Measurements from ENCODE around the gene HMBS. TPM values are rescaled to one million over a fixed set of nuclear protein-coding genes. Genes with fewer than 3 reads are reported as not detected.
A peak's percentile ranks its signal among the peaks of the same experiment; 100 is the strongest.

HMBS gene
- total and polyA plus RNA-seq, 2 of the 8 experiments (the other 6 are each of a cell fraction or from before 2014, with no cell fraction given) = 69.3 to 109 TPM

- TF ChIP-seq RAD21 (IDR thresholded peaks at IDR 0.05 in 1 of 2, conservative IDR thresholded peaks at IDR 0.05 in 1 of 2; ENCODE audit: low read depth in 2 of 2, low read length in 2 of 2) (peak; percentile 20 to 47; a peak in 3 of 4 replicates), CTCF (IDR thresholded peaks at IDR 0.05; ENCODE audit: control extremely low read depth in 1 of 3, insufficient read depth in 1 of 3, low read depth in 1 of 3, low read length in 3 of 3) (peak; percentile 48 to 62 (median 62)), JUND (IDR thresholded peaks at IDR 0.05; ENCODE audit: low read length) (no peak)
- no peak for FAIRE-seq
Observed at GRCh38 chr11:119094816-119095065, 10.1 kb downstream of the HMBS start.

More at GRCh38 chr11:119094816-119095065, 10.1 kb downstream of the HMBS start:
- Histone ChIP-seq H4K91ac (replicated peaks; ENCODE audit: insufficient read length, low read length) (peak overlapping the region; percentile 96), H3K79me1 (ENCODE audit: low read depth, low read length) (peaks cover 8% of the 10 kb centered on the region), H3K23ac (ENCODE audit: insufficient read length) (no peak overlapping the region), H3K36me3 (ENCODE audit: control insufficient read depth in 2 of 4, insufficient read depth in 4 of 4, low read length in 3 of 4) (peaks cover 8 to 61% (median 29%) of the 10 kb centered on the region in 4 experiments; a peak in 6 of 8 replicates), H2BK20ac (ENCODE audit: low read length) (no peak overlapping the region), H3K9ac (replicated peaks in 1 of 4; ENCODE audit: extremely low read depth in 1 of 4, low read depth in 3 of 4, low read length in 3 of 4) (peak overlapping the region; percentile 94 to 98 (median 95)), H3K27ac (ENCODE audit: low read depth, low read length) (peak overlapping the region; percentile 93), H2BK12ac (ENCODE audit: low read depth, low read length) (no peak overlapping the region), H3K23me2 (ENCODE audit: low read depth, low read length) (peaks cover 2% of the 10 kb centered on the region; the same call in 1 of the 2 replicates), H3K79me2 (ENCODE audit: control insufficient read depth in 1 of 2, insufficient read depth in 2 of 2, low read length in 2 of 2) (peaks cover 18 to 32% of the 10 kb centered on the region in 2 experiments), H3K4ac (replicated peaks; ENCODE audit: insufficient read length, low read depth, low read length) (no peak overlapping the region), H4K20me1 (replicated peaks in 1 of 2; ENCODE audit: control insufficient read depth in 1 of 2, insufficient read depth in 2 of 2, low read length in 2 of 2) (peaks cover 16 to 18% of the 10 kb centered on the region in 2 experiments), H2BK5ac (ENCODE audit: low read depth, low read length) (peak overlapping the region; percentile 91), H4K5ac (ENCODE audit: insufficient read length, low read depth, low read length) (peak overlapping the region; percentile 80), H3K56ac (replicated peaks; ENCODE audit: insufficient read length, low read depth, low read length) (peak overlapping the region; percentile 65), H3K9me3 (ENCODE audit: insufficient read depth in 2 of 2, low read depth in 1 of 2, low read length in 1 of 2) (no peaks in the 10 kb centered on the region), H3K27me3 (replicated peaks in 1 of 4; ENCODE audit: control insufficient read depth in 3 of 4, extremely low read depth in 1 of 4, insufficient read depth in 3 of 4, low read length in 3 of 4) (no peaks in the 10 kb centered on the region), H2BK120ac (replicated peaks; ENCODE audit: low read depth, low read length) (no peak overlapping the region), H3K4me1 (replicated peaks in 1 of 4; ENCODE audit: control insufficient read depth in 3 of 4, insufficient read depth in 4 of 4, low read length in 3 of 4) (peaks cover 0 to 13% (median 3%) of the 10 kb centered on the region in 4 experiments; a peak in 5 of 7 replicates), H2AFZ (ENCODE audit: low read length) (no peak overlapping the region), H4K8ac (ENCODE audit: extremely low read depth, insufficient read depth, low read length) (peak overlapping the region; percentile 86), H2AK5ac (ENCODE audit: low read depth, low read length) (no peak overlapping the region; the same call in 1 of the 2 replicates), H3K18ac (ENCODE audit: extremely low read depth, low read length) (peak overlapping the region; percentile 94), H3K4me2 (ENCODE audit: insufficient read depth in 1 of 2, low read depth in 2 of 2, low read length in 2 of 2) (peak overlapping the region; percentile 64 to 96), H3K4me3 (ENCODE audit: extremely low read depth in 1 of 4, insufficient read depth in 2 of 4, low read depth in 3 of 4, low read length in 4 of 4) (peak overlapping the region; percentile 85 to 97 (median 92)), H2BK15ac (ENCODE audit: low read length) (no peak overlapping the region), H3K14ac (ENCODE audit: insufficient read length) (no peak overlapping the region)
- 0% methylated on average over 7 of the region's 19 CpGs; no CpG with 5 or more reads in 1 of the 2 experiments for WGBS, 2 experiments (ENCODE audit: extremely low coverage in 1 of 2, insufficient coverage in 1 of 2, insufficient read length in 1 of 2, insufficient replicate concordance in 2 of 2, low coverage in 1 of 2, low lambda C conversion rate in 2 of 2, missing lambda C conversion rate in 1 of 2)
- POLR2A ChIA-PET (ENCODE audit: partially characterized antibody) = interaction anchor here (0.5 to 8.6 kb wide), 55 partner anchors 10 to 322 kb away, joined by 3 to 141 read pairs (median 5); partner anchors contain the start of genes ABCG4, C2CD2L, CBL and HINFP
- DNase-seq (ENCODE audit: low read depth in 1 of 2, low spot score in 2 of 2) = no peak
- CTCF ChIA-PET (ENCODE audit: partially characterized antibody) = interaction anchor here (0.6 to 2.0 kb wide), 9 partner anchors 10 to 74 kb away, joined by 3 to 11 read pairs (median 4); partner anchors contain the start of genes NLRX1 and VPS11
